Liver (tissue), 9 donors: ENCODE data around the gene PCDHA1. TPM values are rescaled to one million over a fixed set of nuclear protein-coding genes. Genes with fewer than 3 reads are reported as not detected.
"Not testable (repeated sequence)": the region's sequence is repeated elsewhere in the genome, so short reads cannot be mapped to it uniquely, and the experiment has no call there.

Source experiments
- DNase-seq: peaks from one replicate; pipeline ENCODE4 v3.0.0-alpha.2; 2017; ENCODE audit warnings: low spot score
- H3K27ac ChIP-seq, 2 donors: one replicate each; pipeline ENCODE4 v1.7.0; 2013; ENCODE audit warnings: inconsistent platforms in 2 of 2, low read length in 2 of 2, control low read depth in 1 of 2, low read depth in 1 of 2, mild to moderate bottlenecking in 1 of 2
- H3K27me3 ChIP-seq, 4 donors: one replicate each; pipeline versions ENCODE4 v1.6.1 to v1.7.0; 2013; ENCODE audit warnings: low read length in 3 of 4, inconsistent platforms in 1 of 4, mild to moderate bottlenecking in 1 of 4, moderate library complexity in 1 of 4; ENCODE audit not compliant: control insufficient read depth in 4 of 4, insufficient read depth in 4 of 4
- H3K36me3 ChIP-seq, 4 donors: one replicate each; pipeline versions ENCODE4 v1.6.1 to v1.7.0; 2013; ENCODE audit warnings: low read length in 3 of 4, mild to moderate bottlenecking in 3 of 4, low read depth in 1 of 4, moderate library complexity in 1 of 4; ENCODE audit not compliant: control insufficient read depth in 4 of 4, insufficient read depth in 3 of 4
- H3K4me1 ChIP-seq, 4 donors: one replicate each; pipeline versions ENCODE4 v1.6.1 to v1.7.0; 2013; ENCODE audit warnings: low read length in 3 of 4, mild to moderate bottlenecking in 3 of 4, moderate library complexity in 1 of 4; ENCODE audit not compliant: control insufficient read depth in 4 of 4, insufficient read depth in 4 of 4
- H3K4me3 ChIP-seq, 3 donors: one replicate each; pipeline versions ENCODE4 v1.6.1 to v1.7.0; 2013; ENCODE audit warnings: low read length in 3 of 3, control low read depth in 1 of 3, low read depth in 1 of 3, mild to moderate bottlenecking in 1 of 3
- H3K9ac ChIP-seq, 2 donors: one replicate each; pipeline ENCODE4 v1.7.0; 2013; ENCODE audit warnings: low read length in 2 of 2, mild to moderate bottlenecking in 2 of 2, moderate library complexity in 2 of 2, control low read depth in 1 of 2, low read depth in 1 of 2
- H3K9me3 ChIP-seq, 4 donors: one replicate each; pipeline versions ENCODE4 v1.6.1 to v1.7.0; 2013; ENCODE audit warnings: low read length in 3 of 4; ENCODE audit not compliant: control insufficient read depth in 4 of 4
- GABPA ChIP-seq, 2 donors: IDR thresholded peaks in 1 of 2; conservative IDR thresholded peaks in 1 of 2; 2 replicates each; pipeline ENCODE4 v1.6.1; 2016; ENCODE audit warnings: antibody characterized with exemption in 2 of 2, mild to moderate bottlenecking in 1 of 2, moderate library complexity in 1 of 2
- HNF4A ChIP-seq, 2 donors: conservative IDR thresholded peaks; 2 replicates each; pipeline ENCODE4 v1.6.1; 2016; ENCODE audit warnings: antibody characterized with exemption in 2 of 2, mild to moderate bottlenecking in 2 of 2
- JUND ChIP-seq, 2 donors: IDR thresholded peaks; 2 replicates each; pipeline ENCODE4 v1.6.1; 2016; ENCODE audit warnings: antibody characterized with exemption in 2 of 2
- NR2F2 ChIP-seq: IDR thresholded peaks from 2 replicates; pipeline ENCODE4 v1.6.1; 2016; ENCODE audit warnings: antibody characterized with exemption
- RAD21 ChIP-seq, 2 donors: IDR thresholded peaks; 2 replicates each; pipeline ENCODE4 v1.6.1; 2016; ENCODE audit warnings: antibody characterized with exemption in 2 of 2, mild to moderate bottlenecking in 2 of 2
- SP1 ChIP-seq: IDR thresholded peaks from 2 replicates; pipeline ENCODE4 v1.6.1; 2018; ENCODE audit warnings: antibody characterized with exemption, mild to moderate bottlenecking
- YY1 ChIP-seq: IDR thresholded peaks from 2 replicates; pipeline ENCODE4 v1.6.1; 2016; ENCODE audit warnings: antibody characterized with exemption, mild to moderate bottlenecking
- WGBS: extraction: QIAGEN DNeasy Blood & Tissue Kit; methylation state at CpG from one replicate; pipeline ENCODE4 v1.1.7; 2013; 5-methylcytosine and 5-hydroxymethylcytosine counted together
- polyA plus RNA-seq, 2 donors: library from polyadenylated mRNA; stranded (reverse) in 1 of 2; unstranded in 1 of 2; fragments of 200-250 nt in 1 of 2; fragments of >200 nt in 1 of 2; fragmentation: Nextera tagmentation in 1 of 2; extraction: Ambion mirVana in 1 of 2; gene quantifications; one replicate each; pipeline versions ENCODE4 v1.2.1 to v1.2.3, GENCODE V29; 2013 to 2015
- total RNA-seq, 2 donors: library from RNA; depleted of rRNA; stranded (reverse); fragments of >200 nt; gene quantifications; one replicate each; pipeline ENCODE4 v1.2.3, GENCODE V29; 2014
- TF ChIP-seq, protein P1 (sequence below): fragments of 150-350 bp; IDR thresholded peaks from 2 replicates; pipeline ENCODE4 v1.5.1; 2017; ENCODE audit warnings: improper control_type of control experiment, low read depth, low read length; ENCODE audit not compliant: missing input control
- donor health status: healthy.
- donor health status: healthy.
- donor health status: healthy.
- donor health status: healthy.
- donor health status: healthy.

PCDHA1 gene
- total and polyA plus RNA-seq, 4 donors = not detected

DNA sequence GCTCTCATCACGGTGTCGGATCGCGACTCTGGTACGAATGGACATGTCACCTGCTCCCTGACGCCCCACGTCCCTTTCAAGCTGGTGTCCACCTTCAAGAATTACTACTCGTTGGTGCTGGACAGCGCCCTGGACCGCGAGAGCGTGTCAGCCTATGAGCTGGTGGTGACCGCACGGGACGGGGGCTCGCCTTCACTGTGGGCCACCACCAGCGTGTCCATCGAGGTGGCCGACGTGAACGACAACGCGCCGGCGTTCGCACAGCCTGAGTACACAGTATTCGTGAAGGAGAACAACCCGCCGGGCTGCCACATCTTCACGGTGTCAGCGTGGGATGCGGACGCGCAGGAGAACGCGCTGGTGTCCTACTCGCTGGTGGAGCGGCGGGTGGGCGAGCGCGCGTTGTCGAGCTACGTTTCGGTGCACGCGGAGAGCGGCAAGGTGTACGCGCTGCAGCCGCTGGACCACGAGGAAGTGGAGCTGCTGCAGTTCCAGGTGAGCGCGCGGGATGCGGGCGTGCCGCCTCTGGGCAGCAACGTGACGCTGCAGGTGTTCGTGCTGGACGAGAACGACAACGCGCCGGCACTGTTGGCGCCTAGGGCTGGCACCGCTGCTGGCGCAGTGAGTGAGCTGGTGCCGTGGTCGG lies 10.3 kb downstream of the PCDHA1 start:
- peaks cover 22 to 47% (median 28%) of the 10 kb centered on the region in 4 donors for H3K9me3 ChIP-seq
- WGBS = 49% methylated on average over 72 of the region's 72 CpGs
- not testable (repeated sequence) for DNase-seq, H3K4me3 ChIP-seq, H3K27me3 ChIP-seq, H3K4me1 ChIP-seq, H3K27ac ChIP-seq, H3K9ac ChIP-seq, H3K36me3 ChIP-seq

DNA sequence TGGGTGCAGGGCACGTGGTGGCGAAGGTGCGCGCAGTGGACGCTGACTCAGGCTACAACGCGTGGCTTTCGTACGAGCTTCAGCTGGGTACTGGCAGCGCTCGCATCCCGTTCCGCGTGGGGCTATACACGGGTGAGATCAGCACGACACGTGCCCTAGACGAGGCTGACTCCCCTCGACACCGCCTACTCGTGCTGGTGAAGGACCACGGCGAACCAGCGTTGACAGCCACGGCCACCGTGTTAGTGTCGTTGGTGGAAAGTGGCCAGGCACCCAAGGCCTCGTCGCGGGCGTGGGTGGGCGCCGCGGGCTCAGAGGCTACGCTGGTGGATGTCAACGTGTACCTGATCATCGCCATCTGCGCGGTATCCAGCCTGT lies 10.8 kb downstream of the PCDHA1 start:
- no peak for TF ChIP-seq GABPA (IDR thresholded peaks at IDR 0.05 in 1 of 2, conservative IDR thresholded peaks at IDR 0.05 in 1 of 2)
- no peak for TF ChIP-seq YY1
- TF ChIP-seq SP1 = no peak
- TF ChIP-seq NR2F2 = no peak
- no peak for TF ChIP-seq HNF4A (conservative IDR thresholded peaks at IDR 0.05)
- TF ChIP-seq JUND (IDR thresholded peaks at IDR 0.05) = no peak
- TF ChIP-seq, protein P1, sequence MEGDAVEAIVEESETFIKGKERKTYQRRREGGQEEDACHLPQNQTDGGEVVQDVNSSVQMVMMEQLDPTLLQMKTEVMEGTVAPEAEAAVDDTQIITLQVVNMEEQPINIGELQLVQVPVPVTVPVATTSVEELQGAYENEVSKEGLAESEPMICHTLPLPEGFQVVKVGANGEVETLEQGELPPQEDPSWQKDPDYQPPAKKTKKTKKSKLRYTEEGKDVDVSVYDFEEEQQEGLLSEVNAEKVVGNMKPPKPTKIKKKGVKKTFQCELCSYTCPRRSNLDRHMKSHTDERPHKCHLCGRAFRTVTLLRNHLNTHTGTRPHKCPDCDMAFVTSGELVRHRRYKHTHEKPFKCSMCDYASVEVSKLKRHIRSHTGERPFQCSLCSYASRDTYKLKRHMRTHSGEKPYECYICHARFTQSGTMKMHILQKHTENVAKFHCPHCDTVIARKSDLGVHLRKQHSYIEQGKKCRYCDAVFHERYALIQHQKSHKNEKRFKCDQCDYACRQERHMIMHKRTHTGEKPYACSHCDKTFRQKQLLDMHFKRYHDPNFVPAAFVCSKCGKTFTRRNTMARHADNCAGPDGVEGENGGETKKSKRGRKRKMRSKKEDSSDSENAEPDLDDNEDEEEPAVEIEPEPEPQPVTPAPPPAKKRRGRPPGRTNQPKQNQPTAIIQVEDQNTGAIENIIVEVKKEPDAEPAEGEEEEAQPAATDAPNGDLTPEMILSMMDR = no peak
- Histone ChIP-seq H3K4me1 (no peaks in the 10 kb centered on the region), H3K27ac (no peak overlapping the region), H3K36me3 (peaks cover 0 to 1% (median 0%) of the 10 kb centered on the region in 4 donors), H3K9me3 (peaks cover 26 to 52% (median 30%) of the 10 kb centered on the region in 4 donors), H3K27me3 (peaks cover 0 to 3% (median 0%) of the 10 kb centered on the region in 4 donors), H3K9ac (no peak overlapping the region), H3K4me3 (no peak overlapping the region)
- no peak for DNase-seq
- WGBS = 46% methylated on average over 39 of the region's 39 CpGs

DNA sequence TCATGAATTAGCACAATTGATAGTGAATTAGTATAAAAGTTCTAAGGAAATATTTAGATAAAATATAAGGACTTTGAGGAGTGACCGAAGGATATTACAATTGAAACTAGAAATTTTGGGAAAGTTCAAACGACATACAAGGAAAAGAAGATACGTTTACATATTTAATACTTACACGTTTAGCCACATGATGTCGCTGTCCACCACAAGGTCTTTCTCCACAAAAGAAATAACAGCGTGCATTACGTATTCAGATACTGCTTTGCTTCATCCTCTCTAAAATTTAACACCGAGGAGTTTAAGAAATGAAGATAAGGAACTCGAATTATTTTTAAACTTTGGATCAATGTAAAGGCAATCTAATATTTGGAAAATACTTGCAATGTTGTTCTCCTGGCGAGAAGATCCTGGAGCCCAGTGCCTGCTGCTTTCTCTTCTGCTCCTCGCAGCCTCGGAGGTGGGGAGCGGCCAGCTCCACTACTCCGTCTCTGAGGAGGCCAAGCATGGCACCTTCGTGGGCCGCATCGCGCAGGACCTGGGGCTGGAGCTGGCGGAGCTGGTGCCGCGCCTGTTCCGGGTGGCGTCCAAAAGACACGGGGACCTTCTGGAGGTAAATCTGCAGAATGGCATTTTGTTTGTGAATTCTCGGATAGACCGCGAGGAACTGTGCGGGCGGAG lies 15.0 kb downstream of the PCDHA1 start, which contains the start of gene PCDHA3:
Gene PCDHA3 (plus strand): TSS at position 242 of the 678 bp plus-strand sequence.
- TF ChIP-seq, protein P1 = no peak
- peak in 1 of 2 donors; percentile 7 for TF ChIP-seq RAD21 (IDR thresholded peaks at IDR 0.05)
- DNase-seq = no peak
- Histone ChIP-seq H3K4me1 (no peaks in the 10 kb centered on the region), H3K36me3 (peaks cover 0 to 5% (median 0%) of the 10 kb centered on the region in 4 donors), H3K9me3 (peaks cover 17 to 41% (median 29%) of the 10 kb centered on the region in 4 donors), H3K9ac (no peak within 1 kb of the TSS), H3K27ac (no peak within 1 kb of the TSS), H3K27me3 (no peaks in the 10 kb centered on the region), H3K4me3 (peak within 1 kb of the TSS in 1 of 3 donors; percentile 23)
- WGBS = 24% methylated on average over 29 of the region's 29 CpGs
